NCI-H2196 (cell line): Measurements from ENCODE around the gene CDCP2.
"Not testable (repeated sequence)": the region's sequence is repeated elsewhere in the genome, so short reads cannot be mapped to it uniquely, and the experiment has no call there.

Experiments used
- DNase-seq: peaks from one replicate; lab custom pipeline; 2025; ENCODE audit not compliant: unreplicated experiment; lab: John Stamatoyannopoulos, UW

The CDCP2 gene

DNA sequence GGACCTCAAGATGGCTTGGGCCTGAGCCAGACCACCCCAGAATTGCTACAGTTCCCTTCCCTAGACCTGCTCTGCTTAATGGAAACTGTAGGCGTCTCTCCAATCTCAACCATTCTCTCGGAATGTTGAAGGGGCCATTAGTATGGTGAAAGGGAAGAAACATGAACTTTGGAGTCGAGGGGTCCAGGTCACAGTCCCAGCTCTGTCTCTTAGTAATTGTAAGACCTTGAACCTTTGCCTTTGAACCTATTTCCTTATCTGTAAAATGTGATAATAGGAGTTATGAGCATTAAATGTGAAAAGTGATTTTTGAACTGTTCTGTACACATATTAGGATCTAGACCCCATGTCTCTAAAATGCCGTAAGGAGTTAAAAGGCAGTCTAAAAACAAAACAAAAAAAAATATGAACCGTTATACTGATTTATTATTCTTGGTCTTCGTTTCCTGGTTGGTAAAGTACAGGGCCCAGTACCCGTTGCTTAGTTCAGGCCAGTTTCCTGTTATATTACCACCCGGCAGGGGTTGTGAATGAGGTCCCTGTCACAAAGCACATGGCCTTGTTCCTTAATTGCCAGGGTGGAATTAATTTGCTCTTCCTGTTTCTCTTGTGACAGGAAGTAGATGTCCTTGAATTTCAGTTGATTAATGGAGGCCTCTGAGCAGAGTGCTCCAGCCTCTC, 57.1 kb downstream of the CDCP2 start:
- no peak for DNase-seq

GRCh38 chr1:54094730-54095105, 58.1 kb downstream of the CDCP2 start:
- not testable (repeated sequence) for DNase-seq

DNA sequence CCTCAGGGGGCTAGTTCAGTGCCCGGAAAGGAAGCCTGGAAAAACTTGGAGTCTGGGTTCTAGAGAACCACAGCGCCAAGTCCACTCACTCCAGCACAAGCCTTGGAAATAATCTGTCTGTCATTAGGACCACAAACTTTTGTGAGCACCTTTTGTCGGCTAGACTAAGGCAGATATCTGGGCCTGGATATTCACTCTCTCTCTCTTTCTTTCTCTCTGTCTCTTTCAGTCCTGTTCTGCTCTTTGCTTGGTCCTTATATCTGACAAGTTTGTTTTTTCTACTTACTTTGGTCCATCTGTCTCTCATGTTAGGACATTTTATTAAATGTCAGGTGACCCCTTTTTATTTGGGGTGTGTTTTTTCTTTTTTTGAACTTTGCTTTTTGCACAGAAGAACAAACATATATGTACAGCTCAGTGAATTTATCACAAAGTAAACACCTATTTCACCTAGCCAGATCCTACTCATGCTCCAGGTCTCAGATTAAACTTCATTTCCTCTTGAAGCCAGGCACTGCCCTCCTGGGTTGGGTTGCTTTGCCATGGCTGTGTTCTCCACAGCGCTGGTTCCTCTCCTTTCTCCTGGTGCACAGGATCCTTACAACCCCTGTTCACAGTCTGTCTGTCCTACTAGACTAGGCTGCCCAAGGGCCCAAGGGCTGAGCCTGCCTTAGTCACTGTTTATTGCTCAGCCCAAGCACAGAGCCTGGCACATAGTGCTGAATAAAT, 58.6 kb downstream of the CDCP2 start:
- no peak for DNase-seq

DNA sequence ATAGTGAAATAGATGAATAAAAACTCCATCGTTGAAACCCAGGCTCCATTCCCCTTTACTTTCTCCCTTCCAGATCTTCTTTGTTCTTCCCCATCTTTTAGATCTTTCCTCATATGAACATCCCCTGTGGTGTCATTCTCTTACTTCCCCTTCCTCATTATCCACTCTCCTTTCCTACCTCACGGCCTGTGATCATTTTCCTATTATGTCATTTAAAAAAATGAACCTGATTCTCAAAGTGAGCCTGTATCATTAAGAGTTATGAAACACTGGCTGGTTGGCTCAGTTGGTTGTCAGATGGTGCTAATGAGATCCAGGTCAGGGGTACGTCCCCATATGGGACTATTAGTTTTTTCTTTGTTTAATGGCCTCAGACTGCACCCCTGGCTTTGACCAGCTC, 61.1 kb downstream of the CDCP2 start:
- DNase-seq = no peak

- DNase-seq = no peak
Observed at GRCh38 chr1:54088385-54088784, 64.4 kb downstream of the CDCP2 start.

- DNase-seq = no peak
Observed at GRCh38 chr1:54086754-54087153, 66.0 kb downstream of the CDCP2 start.

- DNase-seq = no peak
Observed at GRCh38 chr1:54084794-54085193, 68.0 kb downstream of the CDCP2 start.
